DMS114 treated with DMSO at 0.1 percent for 48 hours (cell line): ENCODE measurements around the gene MT1G.
"Not testable (repeated sequence)": the region's sequence is repeated elsewhere in the genome, so short reads cannot be mapped to it uniquely, and the experiment has no call there.

Experiments used
- DNase-seq: peaks from one replicate; lab custom pipeline; 2025; ENCODE audit not compliant: unreplicated experiment; lab: John Stamatoyannopoulos, UW

Gene MT1G

GRCh38 chr16:56665286-56666261 lies 2.3 kb downstream of the MT1G start:
- DNase-seq: not testable (repeated sequence)

DNA sequence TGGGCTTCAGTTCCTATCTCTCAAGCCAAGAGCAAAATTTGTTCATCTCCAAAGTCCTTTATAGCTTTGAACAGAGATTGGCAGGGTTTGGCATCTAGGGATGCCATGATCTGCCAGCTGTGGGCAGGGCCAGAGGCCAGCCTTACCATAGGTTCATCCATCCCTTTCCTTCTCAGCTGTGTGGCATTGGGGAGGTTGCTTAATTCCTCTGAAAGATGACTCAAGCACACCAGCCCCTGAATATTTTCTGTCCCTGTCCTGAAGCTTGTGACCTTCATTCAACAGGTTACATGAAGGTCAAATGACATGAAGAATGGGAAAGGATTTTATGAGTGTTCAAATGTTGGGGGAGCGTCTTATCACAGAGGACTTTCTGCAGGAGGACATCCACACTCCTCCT lies 3.4 kb downstream of the MT1G start:
- DNase-seq: no peak

DNA sequence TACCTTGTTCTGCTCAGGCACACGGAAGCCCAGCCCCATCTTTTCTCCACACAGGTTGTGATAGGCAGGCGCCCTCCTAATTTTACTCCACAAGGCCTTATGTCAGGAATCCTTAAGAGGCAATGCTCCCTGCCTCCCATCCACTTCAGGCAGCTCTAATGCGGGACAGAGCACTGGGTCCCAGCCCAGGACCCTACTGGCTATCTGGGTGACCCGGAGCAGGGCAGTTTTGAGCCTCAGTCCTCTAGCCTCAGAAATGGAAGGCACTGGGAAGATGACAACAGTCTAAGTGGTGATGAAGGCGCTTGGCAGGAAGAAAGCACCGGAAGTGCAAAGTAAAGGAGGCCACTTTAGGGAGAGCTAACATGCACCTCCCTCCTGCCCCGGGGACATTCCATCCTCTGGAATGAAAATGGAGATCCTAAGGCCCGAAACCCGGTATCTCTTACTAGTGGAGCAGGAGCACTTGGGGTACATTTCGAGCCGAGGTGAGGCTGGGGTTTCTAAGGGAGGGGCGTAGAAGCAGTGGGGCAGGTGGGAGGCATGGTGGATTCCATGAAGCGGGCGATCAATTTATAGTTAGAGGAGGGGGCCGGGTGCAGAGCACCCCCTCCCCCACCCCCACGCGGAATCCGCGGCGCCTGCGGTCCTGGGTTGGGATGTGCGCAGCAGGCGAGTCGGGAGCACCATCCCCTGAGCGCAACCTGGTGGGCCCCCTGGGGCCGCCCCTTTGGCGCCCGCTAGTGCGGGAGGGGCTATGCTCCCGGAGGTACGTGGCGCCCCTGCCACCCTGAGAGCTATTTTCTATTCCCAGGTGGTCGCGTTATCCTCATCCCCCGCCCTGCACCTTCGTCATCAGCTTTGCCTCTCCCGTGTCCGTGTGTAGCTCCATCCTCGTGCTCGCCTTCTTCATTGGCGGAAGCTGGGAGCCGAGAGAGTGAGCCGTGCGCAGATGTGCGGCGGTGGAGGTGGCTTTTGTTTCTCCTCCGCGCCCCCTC lies 5.2 kb downstream of the MT1G start:
- DNase-seq: no peak

GRCh38 chr16:56658327-56658875 lies 9.5 kb downstream of the MT1G start:
- DNase-seq: no peak

GRCh38 chr16:56657555-56658326 lies 10.1 kb downstream of the MT1G start, which contains the start of gene MT1F:
Gene MT1F (plus strand): TSS chr16:56657959. CDS start chr16:56658059, 100 bp downstream.
- peak; percentile 53 for DNase-seq

DNA sequence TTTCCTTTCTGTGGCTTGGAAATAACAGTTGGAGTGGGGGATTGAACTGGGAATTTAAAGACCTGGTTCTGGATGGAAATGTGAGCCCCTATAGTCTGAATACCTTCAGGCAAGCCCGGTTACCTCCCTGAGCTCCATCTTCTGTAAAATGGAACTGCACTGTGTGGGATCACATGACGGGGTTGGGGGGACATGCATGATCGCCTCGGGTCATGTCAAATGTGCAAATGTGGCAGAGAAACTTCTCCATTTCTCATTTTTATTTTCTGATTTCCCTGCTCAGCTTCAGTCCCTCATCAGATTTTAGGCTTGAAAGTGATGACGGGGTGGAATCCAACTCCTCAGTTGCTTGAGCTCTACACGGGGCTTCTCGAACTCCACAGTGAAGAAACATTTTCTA lies 14.6 kb downstream of the MT1G start:
- no peak for DNase-seq

- no peak for DNase-seq
Measured at GRCh38 chr16:56652600-56652999, 15.3 kb downstream of the MT1G start.

DNA sequence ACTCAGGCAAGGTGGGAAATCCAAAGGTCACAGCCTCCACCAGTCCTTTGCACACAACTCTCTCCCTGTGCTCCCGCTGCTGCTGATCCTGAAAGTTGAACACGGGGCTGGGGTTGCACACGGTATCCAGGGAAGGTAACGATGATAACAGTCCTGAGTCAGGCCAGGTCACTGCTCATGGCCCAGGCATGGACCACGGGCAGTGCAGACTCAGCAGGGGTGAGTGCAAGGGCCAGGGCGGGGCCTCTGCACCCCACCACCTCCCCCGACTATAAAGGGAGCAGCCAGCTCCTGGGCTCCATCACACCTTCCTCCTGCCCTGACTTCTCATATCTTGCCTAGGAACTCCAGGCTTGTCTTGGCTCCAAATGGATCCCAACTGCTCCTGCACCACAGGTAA lies 16.3 kb downstream of the MT1G start, which contains the start of gene MT1B:
TSS of gene MT1B (plus strand) at position 301 of the 400 bp plus-strand sequence. CDS start at position 369, 68 bp downstream.
- DNase-seq: no peak

DNA sequence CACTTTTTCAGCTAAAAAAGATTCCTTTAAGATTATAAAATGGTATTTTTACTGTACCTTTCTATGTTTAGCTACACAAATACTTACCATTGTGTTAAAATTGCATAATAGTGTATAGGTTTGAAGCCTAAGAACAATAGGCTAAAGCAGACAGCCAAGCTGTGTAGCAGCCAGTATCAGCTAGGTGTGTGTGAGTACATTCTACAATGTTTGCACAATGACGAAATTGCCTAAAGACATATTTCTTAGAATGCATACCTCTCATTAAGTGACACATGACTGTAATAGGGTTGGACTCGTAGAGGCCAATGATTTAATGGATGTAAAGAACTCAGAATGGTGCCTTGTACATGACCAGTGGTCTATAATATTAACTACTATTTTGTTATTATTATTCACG lies 18.0 kb downstream of the MT1G start:
- no peak for DNase-seq

- no peak for DNase-seq
Measured at GRCh38 chr16:56649271-56649670, 18.6 kb downstream of the MT1G start.

DNA sequence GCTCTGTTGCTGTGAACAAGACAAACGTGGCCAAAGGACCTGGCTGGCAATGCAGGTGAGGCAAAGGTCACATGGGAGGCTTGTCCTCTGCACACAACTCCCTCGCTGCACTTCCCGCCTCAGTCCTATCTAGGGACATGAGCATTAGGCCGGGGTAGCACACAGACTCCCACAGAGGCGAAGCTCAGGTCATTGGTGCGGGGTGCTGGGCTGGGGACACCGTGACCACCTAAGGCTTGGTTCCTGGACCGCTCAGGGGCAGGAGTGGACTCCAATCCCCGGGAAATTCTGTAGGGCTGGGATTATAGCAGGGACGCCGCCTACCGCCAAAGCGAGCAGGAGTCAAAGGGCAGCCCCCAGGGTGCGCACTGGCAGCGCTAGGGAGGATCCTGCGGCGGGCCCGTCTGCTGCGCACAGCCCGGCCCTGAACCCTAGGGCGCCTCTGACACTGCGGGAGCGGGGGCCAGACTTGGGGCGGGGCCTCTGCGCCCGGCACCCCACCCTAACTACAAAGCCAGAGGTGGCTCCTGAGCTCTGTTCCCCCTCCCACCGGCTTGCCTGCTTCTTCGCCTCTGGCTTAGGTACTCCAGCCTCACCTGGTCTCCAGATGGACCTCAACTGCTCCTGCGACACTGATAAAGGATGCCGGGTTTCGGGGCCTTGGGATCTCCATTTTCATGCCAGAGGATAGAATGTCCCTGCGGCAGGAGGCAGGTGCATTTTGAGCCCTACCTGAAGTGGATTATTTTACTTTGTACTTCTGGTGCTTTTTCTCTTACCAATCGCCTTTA lies 20.0 kb downstream of the MT1G start:
- DNase-seq: no peak

DNA sequence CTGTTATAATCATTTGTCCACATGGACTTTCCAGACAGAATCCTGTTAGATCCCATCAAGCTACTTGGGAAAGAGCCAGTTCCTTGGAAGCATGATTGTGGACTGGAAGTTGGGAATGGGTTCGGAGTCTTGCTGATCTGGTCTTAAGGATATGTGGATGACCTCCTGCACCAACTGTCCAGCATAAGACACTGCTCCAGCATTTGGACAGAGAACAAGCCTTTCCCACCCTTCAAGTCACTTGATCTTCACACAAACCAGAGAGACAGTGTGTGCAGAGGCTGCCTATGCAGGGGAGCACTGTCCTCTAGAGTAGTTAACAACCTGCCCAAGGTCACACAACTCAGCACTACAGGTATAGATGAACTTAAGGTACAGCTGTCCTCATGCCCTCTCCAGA lies 22.0 kb downstream of the MT1G start:
- DNase-seq: no peak

DNA sequence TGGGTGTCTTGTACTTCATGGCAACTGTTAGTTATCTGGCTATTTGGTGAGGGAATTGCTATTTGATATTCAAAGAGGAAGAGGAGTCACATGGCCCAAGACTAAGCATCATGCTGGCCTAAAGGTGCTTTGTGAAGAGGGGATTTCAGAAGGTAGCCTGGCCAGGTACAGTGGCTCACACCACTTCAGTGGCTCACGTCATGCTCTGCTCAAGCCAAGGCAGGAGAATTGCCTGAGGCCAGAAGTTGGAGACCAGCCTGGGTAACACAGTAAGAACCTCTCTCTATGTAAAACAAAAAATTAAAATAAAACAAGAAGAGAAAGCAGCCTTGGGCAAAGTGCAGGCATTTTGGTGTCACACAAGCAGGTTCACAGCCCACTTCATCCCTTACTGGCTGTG lies 22.6 kb downstream of the MT1G start:
- no peak for DNase-seq

DNA sequence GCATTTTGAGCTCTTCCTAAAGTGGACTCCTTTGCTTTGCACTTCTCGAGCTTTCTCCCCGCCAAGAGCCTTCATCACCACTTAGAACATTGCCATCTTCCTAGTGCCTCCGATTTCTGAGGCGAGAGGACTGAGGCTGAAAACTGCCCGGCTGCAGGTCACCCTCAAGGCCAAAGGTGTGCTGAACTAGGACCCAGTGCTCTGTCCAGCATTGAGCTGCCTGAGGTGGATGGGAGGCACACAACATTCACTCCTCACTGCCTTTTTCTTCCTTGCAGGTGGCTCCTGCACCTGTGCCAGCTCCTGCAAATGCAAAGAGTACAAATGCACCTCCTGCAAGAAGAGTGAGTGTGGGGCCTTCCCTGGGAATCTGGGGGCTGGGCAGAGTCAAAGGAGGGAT lies 24.0 kb downstream of the MT1G start:
- DNase-seq: no peak

DNA sequence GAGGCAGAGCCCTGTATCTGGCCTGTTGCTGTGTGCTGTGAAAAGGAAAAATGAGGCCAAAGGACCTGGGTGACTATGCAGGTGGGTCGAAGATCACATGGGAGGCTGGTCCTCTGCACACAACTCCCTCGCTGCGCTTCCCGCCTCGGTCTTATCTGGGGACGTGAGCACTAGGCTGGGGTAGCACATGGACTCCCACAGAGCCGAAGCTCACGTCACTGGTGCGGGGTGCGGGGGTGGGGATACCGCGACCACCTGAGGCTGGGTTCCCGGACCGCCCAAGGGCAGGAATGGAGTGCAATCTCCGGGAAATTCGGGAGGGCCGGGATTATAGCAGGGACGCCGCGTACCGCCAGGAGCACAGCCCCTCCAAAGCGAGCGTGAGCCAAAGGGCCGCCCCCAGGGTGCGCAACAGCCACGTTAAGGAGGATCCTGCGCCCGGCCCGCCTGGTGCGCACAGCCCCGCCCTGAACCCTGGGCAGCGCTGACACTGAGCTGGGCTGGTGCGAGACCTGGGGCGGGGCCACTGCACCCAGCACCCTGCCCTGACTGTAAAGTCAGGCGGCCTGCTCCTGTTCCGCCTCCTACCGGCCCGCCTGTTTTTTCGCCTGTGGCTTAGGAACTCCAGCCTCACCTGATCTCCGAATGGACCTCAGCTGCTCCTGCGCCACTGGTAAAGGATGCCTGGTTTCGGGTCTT lies 24.6 kb downstream of the MT1G start:
- no peak for DNase-seq

- DNase-seq: no peak
Measured at GRCh38 chr16:56641166-56641565, 26.7 kb downstream of the MT1G start.

DNA sequence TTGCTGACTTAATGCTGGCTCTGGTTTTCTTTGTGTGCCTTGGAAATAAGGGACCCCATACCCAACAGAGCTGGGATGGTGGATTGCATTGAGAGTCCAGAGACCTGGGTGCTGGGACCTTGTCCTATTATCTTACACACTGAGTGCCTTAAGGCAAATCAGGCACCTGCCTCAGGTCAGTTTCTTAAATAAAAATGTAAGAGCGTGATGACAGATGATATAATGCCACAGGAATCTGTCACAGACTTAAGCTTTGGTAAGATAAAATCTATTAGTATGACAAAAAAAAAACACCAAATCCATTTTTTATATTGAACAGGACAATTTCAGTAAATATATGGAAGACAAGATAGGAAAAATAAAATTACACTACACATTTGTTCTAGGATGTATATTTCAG lies 27.8 kb downstream of the MT1G start:
- no peak for DNase-seq

- no peak for DNase-seq
Measured at GRCh38 chr16:56639045-56639444, 28.8 kb downstream of the MT1G start.
